Body of pancreas (tissue), 4 donors: ENCODE data around the gene LRRC10B. TPM values are rescaled to one million over a fixed set of nuclear protein-coding genes. Genes with fewer than 3 reads are reported as not detected.
A peak's percentile ranks its signal among the peaks of the same experiment; 100 is the strongest.

Experiments used
- ATAC-seq: fragments of 150-250 bp; one replicate; pipeline ENCODE4 v1.9.1; 2016
- DNase-seq, 4 donors: peaks; one replicate each; pipeline ENCODE4 v3.0.0-alpha.2; 2019
- H3K27ac ChIP-seq, 4 donors: fragments of 200-600 bp; sonication (generic); 1 replicate in 3 of 4; 2 replicates in 1 of 4; pipeline versions ENCODE4 v1.5.1 to v1.6.1; 2016 to 2019; ENCODE audit warnings: mild to moderate bottlenecking in 1 of 4, mixed read lengths in 1 of 4, moderate library complexity in 1 of 4
- H3K27me3 ChIP-seq, 2 donors: fragments of 200-600 bp; sonication (generic); one replicate each; pipeline ENCODE4 v1.6.0; 2016; ENCODE audit warnings: mild to moderate bottlenecking in 1 of 2
- H3K36me3 ChIP-seq, 2 donors: fragments of 200-600 bp; sonication (generic); replicated peaks in 1 of 2; 2 replicates each; pipeline ENCODE4 v1.5.1; 2016; ENCODE audit warnings: low read depth in 2 of 2; ENCODE audit not compliant: insufficient read depth in 1 of 2
- H3K4me1 ChIP-seq: fragments of 200-600 bp; sonication (generic); one replicate; pipeline ENCODE4 v1.6.0; 2016
- H3K4me3 ChIP-seq, 2 donors: fragments of 200-600 bp; sonication (generic); 1 replicate in 1 of 2; 2 replicates in 1 of 2; pipeline ENCODE4 v1.5.1; 2016 to 2019
- H3K9me3 ChIP-seq, 3 donors: fragments of 200-600 bp; sonication (generic); 1 replicate in 2 of 3; 2 replicates in 1 of 3; pipeline ENCODE4 v1.5.1; 2016
- CTCF ChIP-seq, 7 experiments: fragments of 450-650 bp in 4 of 7; fragments of 200-600 bp in 3 of 7; sonication (generic) in 3 of 7; IDR thresholded peaks; one replicate each; pipeline ENCODE4 v1.5.1; 2016 to 2019; ENCODE audit warnings: antibody characterized with exemption in 7 of 7
- POLR2A ChIP-seq, 3 donors: fragments of 450-650 bp; IDR thresholded peaks; one replicate each; pipeline ENCODE4 v1.6.1; 2016; ENCODE audit warnings: antibody characterized with exemption in 3 of 3, mild to moderate bottlenecking in 2 of 3
- WGBS, 2 donors: methylation state at CpG; one replicate each; pipeline ENCODE4 v1.1.5; 2017; 5-methylcytosine and 5-hydroxymethylcytosine counted together
- intact Hi-C: fragments of 100-400 bp; cut with DNase I; formaldehyde crosslinking; loops from one replicate; pipeline ENCODE4 v1.15.1; 2023
- total RNA-seq, 2 donors: library from RNA; depleted of rRNA; stranded (reverse); fragments of >200 nt; gene quantifications; one replicate each; pipeline ENCODE4 v1.1.0, GENCODE V29; 2016

The LRRC10B gene
- total RNA-seq, 2 donors from 2014 or later: 1.6 to 2.9 TPM

- intact Hi-C loops: no loop called here
- Histone ChIP-seq H3K9me3 (no peaks in the 10 kb centered on the region), H3K4me3 (no peak overlapping the region), H3K4me1 (peaks cover 21% of the 10 kb centered on the region), H3K27me3 (peaks cover 0 to 8% of the 10 kb centered on the region in 2 donors), H3K27ac (no peak overlapping the region), H3K36me3 (no peaks in the 10 kb centered on the region)
- 66 to 73% methylated on average over 6 to 10 of the region's 10 CpGs for WGBS, 2 donors
- TF ChIP-seq POLR2A (IDR thresholded peaks at IDR 0.05) (no peak), CTCF (IDR thresholded peaks at IDR 0.05) (no peak)
- DNase-seq (peak in 1 of 4 donors; percentile 34), ATAC-seq (no peak)
Observed at GRCh38 chr11:61505640-61506155, 2.9 kb upstream of the LRRC10B start.

GRCh38 chr11:61507012-61507768 is 1.4 kb upstream of the LRRC10B start:
- TF ChIP-seq CTCF (IDR thresholded peaks at IDR 0.05) (no peak), POLR2A (IDR thresholded peaks at IDR 0.05) (no peak)
- peaks cover 0 to 12% of the 10 kb centered on the region in 2 donors for H3K27me3 ChIP-seq
- no peaks in the 10 kb centered on the region for H3K9me3 ChIP-seq
- no peak overlapping the region for H3K27ac ChIP-seq
- H3K36me3 ChIP-seq: no peaks in the 10 kb centered on the region
- no peak overlapping the region for H3K4me3 ChIP-seq
- intact Hi-C loops: no loop called here
- 56 to 59% methylated on average over 14 of the region's 14 CpGs for WGBS, 2 donors
- DNase-seq (no peak), ATAC-seq (no peak)
- H3K4me1 ChIP-seq: peaks cover 21% of the 10 kb centered on the region

- intact Hi-C loops: no loop called here
- DNase-seq (peak; percentile 64 to 83 (median 76)), ATAC-seq (peak; percentile 85)
- TF ChIP-seq CTCF (IDR thresholded peaks at IDR 0.05) (peak; percentile 43 to 83 (median 58)), POLR2A (IDR thresholded peaks at IDR 0.05) (peak in 1 of 3 donors; percentile 25)
- Histone ChIP-seq H3K27me3 (peaks cover 0 to 12% of the 10 kb centered on the region in 2 donors), H3K4me3 (no peak overlapping the region), H3K27ac (no peak overlapping the region), H3K9me3 (no peaks in the 10 kb centered on the region), H3K36me3 (no peaks in the 10 kb centered on the region), H3K4me1 (peaks cover 21% of the 10 kb centered on the region)
- WGBS, 2 donors: 8 to 72% methylated on average over 3 to 67 of the region's 117 CpGs
Observed at GRCh38 chr11:61509043-61510029, 787 bp downstream of the LRRC10B start.

GRCh38 chr11:61510166-61510919 is 1.8 kb downstream of the LRRC10B start:
- Histone ChIP-seq H3K27me3 (peaks cover 0 to 12% of the 10 kb centered on the region in 2 donors), H3K27ac (no peak overlapping the region), H3K4me1 (peaks cover 21% of the 10 kb centered on the region), H3K9me3 (no peaks in the 10 kb centered on the region), H3K4me3 (no peak overlapping the region), H3K36me3 (no peaks in the 10 kb centered on the region)
- no peak for ATAC-seq
- 69 to 73% methylated on average over 14 to 16 of the region's 16 CpGs for WGBS, 2 donors
- DNase-seq: no peak
- TF ChIP-seq POLR2A (IDR thresholded peaks at IDR 0.05) (no peak), CTCF (IDR thresholded peaks at IDR 0.05) (no peak)
- intact Hi-C loops: no loop called here
